GM23248 (cell line): Measurements from ENCODE around the gene ASAP2.

Experiments
- EZH2 ChIP-seq: fragments of 200-600 bp; sonication (generic); IDR thresholded peaks from 2 replicates; pipeline ENCODE4 v1.6.1; 2018; ENCODE audit warnings: antibody characterized with exemption, mild to moderate bottlenecking; ENCODE audit not compliant: insufficient read depth, poor library complexity, severe bottlenecking
- EZH2phosphoT487 ChIP-seq: fragments of 200-600 bp; sonication (generic); IDR thresholded peaks from 2 replicates; pipeline ENCODE4 v1.6.1; 2018; ENCODE audit warnings: antibody characterized with exemption, moderate library complexity, mild to moderate bottlenecking, low read depth; ENCODE audit not compliant: insufficient read depth

- TF ChIP-seq EZH2phosphoT487 (no peak), EZH2 (no peak)
These were observed 200.1 kb downstream of the ASAP2 start for GRCh38 chr2:9406529-9407362.
